Stimulated activated CD8-positive, alpha-beta memory T cell treated with anti-CD3 and anti-CD28 coated beads, Interleukin-4, amount 100 ng/mL, for 1 hour (primary cell): Measurements from ENCODE around the gene EPS8L2.

Experiments used
- DNase-seq, 2 donors: peaks; one replicate each; pipeline ENCODE4 v3.0.0-alpha.2; 2020; ENCODE audit warnings: low read depth in 2 of 2, low spot score in 1 of 2

EPS8L2 gene

DNA sequence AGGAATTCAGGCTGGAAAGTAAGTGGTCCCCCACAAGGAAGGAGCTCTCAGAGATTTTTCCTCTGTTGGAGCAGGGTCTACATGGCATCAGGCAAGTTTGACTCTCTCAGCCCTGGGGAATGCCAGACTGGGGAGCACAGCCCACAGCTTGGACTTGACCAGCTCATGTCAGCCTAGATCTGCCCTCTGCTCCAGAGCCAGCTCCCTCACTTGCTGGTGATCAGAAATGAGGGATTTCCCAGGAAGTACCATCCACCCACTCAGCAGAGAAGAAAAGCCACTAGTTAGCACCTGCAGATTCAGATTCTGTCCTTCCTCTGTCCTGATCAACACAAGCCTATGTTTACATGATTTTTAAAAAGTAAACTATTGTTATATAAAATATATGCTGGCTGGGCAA is 54.2 kb downstream of the EPS8L2 start:
- no peak for DNase-seq

DNA sequence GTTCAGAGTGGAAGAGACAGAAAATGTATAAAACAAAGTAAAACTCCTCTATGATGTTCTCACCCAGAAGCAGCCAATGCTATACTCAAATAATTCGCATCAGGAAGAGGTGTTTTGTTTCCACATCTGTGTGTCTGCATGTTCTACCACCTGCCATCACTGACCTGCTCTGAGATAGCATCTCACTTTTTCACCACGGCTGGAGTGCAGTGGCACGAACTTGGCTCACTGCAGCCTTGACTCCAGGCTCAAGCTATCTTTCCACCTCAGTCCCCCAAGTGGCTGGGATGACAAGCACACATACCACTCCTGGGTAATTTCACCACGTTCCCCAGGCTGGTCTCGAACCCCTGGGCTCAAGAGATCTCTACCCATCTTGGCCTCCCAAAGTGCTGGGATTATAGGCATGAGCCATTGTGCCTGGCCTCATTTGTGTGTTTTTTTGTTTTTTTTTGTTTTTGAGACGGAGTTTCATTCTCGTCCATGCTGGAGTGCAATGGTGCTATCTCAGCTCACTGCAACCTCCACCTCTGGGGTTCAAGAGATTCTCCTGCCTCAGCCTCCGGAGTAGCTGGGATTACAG is 55.6 kb downstream of the EPS8L2 start:
- no peak for DNase-seq

DNA sequence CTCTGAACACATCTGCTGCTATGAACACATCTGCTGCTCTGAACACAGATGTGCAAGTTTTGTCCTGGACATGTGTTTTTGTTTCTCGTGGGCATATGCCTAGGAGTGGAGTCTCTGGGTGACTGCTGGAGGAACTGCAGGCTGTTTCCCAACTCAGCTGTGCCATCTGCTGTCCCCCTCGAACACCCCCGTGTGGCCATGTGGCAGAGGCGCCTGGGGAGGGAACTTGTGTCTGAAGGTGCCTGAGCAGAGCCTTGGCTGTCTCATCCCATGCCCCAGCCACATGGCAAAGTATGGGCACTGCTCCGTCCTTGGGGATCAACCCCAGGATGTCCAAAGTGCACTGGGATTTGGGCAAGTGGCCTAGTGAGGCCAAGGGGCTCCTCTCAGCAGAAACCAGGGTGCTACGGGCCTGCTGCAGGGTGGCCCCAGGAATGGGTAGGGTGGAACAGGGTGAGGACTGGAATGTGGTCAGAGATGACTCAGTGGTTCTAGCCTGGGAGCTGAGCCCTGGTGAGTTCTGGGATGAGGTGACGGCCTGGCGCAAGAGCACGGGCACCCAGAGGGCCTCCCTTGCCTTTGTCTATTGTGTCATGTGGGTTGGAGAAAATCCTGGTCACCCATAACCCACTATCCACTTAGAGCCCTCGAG is 56.5 kb downstream of the EPS8L2 start:
- DNase-seq: no peak

DNA sequence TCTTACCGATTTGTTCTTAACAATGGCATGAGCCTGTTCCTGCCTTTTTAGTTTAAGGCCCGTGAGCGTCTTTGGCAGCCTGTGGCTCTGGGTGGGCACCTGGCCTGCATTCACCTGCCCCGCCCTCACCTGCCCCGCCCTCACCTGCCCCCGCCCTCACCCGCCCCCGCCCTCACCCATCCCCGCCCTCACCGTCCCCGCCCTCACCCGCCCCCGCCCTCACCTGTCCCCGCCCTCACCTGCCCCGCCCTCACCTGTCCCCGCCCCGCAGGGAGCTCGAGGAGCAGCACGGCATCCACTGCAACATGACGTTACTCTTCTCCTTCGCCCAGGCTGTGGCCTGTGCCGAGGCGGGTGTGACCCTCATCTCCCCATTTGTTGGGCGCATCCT is 57.0 kb downstream of the EPS8L2 start:
- DNase-seq: no peak

DNA sequence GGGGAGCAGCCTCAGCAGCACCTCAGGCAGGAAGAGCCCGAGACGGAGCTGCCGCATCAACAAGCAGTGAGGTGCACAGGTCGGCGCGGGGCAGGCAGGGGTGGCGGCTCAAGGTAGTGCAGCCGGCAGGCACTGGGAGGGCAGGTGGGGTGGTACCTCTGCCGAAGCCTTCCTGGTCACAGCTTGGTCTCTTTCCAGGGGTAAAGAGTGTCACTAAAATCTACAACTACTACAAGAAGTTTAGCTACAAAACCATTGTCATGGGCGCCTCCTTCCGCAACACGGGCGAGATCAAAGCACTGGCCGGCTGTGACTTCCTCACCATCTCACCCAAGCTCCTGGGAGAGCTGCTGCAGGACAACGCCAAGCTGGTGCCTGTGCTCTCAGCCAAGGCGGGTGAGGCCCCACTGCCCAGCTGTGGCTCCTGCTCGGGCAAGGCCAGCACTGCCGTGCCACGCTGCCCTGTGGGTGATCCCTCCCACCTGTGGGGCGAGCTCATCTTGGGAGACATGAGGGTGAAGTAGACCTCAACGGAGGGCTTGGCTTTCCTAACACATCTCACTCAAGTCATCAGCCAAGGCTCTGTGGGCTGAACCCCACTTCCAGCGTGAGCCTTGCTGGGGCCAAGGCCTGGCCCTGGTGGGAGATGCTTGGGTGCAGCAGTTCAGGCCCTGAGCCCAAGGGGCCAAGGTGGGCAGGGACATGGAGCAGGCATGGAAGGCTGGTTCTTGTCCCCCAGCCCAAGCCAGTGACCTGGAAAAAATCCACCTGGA is 57.7 kb downstream of the EPS8L2 start:
- DNase-seq: no peak

DNA sequence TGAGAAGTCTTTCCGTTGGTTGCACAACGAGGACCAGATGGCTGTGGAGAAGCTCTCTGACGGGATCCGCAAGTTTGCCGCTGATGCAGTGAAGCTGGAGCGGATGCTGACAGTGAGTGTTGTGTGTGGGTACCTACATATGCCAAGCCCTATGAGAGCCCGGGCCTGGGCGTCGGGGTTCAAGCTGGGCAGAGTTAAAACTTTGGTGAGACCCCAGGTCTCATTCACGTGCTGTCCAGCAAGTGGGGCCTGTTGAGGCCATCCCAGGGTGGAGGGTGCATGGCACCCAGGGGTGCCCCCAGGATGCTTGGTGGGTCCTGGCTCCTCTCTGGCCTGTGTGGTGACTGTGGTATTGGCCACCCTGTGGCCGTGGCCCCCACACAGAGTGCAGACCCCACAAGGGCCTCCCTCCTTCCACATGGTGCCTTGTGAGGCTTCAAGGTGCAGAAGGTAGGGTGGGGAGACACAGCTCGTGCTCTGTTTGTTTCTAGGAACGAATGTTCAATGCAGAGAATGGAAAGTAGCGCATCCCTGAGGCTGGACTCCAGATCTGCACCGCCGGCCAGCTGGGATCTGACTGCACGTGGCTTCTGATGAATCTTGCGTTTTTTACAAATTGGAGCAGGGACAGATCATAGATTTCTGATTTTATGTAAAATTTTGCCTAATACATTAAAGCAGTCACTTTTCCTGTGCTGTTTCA is 58.4 kb downstream of the EPS8L2 start:
- DNase-seq: no peak

DNA sequence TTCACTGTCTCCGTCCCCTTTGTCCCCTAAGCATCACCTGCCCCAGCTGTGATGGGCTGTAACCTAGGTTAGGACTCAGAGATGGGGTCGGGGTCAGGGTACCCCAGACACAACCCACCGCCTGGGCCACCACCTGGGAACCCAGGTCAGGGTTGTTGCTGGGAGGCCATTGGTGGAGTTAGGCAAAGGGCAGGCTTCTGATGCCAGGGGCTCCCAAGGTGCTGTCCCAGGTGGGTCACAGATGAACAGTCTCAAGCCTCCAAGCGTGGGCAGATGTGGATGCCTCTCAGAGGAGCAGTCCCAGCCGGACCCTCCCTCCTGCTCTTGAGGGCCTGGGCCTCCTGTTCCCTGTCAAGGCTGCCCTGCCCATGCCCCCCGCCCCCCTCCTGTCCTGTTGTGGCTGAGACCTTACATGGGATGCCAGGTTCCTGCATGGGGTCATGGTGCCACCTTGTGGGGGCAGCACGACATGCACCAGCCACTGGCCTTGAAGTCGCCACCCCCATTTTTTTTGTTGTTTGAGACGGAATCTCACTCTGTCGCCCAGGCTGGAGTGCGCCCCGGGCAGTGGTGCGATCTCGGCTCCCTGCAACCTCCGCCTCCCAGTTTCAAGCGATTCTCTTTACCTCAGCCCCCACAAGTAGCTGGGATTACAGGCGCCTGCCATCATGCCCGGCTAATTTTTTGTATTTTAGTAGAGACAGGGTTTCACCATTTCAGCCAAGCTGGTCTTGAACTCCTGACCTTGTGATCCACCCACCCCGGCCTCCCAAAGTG is 59.2 kb downstream of the EPS8L2 start:
- DNase-seq: peak; percentile 41 to 44

DNA sequence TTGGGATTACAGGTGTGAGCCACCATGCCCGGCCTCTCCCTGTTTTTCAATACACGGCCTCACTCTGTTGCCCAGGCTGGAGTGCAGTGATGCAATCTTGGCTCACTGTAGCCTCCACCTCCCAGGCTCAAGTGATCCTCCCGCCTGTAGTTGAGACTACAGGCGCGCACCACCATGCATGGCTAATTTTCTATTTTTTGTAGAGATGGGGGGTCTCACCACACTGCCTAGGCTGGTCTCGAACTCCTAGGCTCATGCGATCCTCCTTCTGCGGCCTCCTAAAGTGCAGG is 59.7 kb downstream of the EPS8L2 start:
- no peak for DNase-seq

DNA sequence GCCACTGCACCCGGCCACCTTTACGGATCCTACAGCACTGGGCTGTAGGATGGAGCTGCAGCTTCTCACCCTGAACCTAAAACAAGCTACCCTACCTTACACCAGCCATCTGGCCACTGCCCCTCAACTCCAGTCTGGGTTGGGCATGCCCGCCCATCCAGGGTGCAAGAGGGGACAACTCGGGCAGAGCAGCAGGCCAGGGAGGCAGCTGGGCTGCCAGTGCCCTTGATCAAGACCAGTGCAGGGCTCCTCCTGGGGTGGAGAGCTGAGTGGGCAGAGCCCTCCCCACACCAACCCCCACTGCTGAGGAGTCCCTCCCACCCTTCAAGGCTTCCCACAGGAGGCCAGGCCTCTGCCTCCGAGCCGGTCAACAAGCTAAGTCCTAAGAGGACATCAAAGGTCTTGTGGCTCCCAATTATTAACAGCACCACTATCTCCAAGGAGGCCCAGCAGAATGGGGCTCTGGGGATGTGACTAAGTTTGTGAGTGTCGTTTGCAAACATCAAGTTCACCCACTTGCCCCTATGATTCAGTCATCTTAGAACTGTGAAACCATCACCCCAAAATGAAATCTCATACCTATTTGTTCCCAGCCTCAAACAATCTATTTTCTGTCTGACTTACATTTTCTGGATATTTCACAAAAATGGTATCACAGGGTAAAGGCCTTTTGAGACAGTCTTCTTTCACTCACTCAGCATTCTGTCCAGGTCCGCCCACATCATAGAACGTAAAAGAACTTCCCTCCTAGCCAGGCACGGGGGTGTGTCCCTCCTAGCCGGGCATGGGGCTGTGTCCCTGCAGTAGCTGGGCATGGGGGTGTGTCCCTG is 60.3 kb downstream of the EPS8L2 start:
- DNase-seq: no peak

DNA sequence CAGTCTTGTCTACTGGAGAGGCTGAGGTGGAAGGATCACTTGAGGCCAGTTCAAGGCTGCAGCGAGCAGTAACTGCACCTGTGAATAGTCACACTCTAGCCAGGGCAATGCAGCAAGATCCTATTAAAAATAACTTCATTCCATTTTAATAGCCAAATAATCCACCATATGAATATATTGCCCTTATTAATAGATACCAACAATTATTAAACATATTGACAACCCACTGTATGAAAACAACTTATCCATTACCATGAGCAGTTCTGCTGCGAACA is 60.8 kb downstream of the EPS8L2 start:
- no peak for DNase-seq

DNA sequence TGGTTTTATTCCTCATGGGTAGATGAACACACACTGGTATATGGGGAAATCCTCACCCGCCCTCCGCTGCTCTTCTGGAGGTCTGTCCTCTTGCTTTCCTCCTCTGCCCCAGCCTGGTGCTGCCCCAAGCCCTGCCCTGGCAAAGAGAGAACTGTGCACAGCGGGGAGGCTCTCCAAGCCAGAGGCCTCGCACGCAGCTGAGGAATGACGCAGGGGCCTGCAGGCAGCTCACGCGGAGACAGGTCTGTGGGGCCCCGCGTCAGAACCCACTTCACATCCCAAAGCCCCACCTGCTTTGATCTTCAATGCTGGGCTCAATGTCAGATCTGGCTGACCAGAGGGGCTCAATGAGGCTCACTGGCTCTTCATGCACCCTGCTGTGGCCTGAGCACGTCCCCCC is 61.2 kb downstream of the EPS8L2 start:
- DNase-seq: no peak

DNA sequence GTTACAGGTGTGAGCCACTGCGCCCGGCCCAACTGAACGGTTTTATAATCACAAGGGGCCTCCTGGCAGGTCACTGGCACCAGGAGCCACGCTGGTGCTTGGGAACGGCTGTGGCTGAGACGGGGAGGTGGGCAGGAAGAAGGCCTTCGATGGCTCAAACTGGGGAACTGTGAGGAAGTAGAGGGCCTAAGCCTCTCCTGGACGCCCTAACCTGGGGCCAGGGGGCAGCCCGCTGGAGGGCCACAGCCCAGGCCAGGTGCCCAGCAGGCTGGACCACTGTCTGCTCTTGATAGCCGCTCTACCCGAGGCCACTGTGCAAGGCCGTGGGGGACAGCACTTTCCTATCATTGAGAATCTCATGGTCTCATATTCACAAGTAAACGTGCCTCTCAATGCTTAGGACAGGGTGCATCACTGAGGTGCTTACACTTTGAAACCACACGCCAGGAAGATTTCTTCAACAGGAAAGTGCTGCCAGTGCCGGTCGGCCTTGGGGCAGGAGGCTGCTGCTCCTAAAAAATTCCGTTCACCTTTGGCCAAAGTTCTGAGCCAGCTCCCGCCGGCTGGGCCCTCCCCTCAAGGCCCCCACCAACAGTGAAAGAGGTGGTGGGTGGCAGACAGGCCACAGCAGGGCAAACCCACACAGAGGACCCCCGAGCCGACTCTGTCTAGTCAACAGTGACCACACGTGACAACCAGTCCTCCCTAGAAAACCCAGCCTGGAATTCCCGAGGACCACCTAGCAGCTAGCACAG is 64.0 kb downstream of the EPS8L2 start:
- no peak for DNase-seq

DNA sequence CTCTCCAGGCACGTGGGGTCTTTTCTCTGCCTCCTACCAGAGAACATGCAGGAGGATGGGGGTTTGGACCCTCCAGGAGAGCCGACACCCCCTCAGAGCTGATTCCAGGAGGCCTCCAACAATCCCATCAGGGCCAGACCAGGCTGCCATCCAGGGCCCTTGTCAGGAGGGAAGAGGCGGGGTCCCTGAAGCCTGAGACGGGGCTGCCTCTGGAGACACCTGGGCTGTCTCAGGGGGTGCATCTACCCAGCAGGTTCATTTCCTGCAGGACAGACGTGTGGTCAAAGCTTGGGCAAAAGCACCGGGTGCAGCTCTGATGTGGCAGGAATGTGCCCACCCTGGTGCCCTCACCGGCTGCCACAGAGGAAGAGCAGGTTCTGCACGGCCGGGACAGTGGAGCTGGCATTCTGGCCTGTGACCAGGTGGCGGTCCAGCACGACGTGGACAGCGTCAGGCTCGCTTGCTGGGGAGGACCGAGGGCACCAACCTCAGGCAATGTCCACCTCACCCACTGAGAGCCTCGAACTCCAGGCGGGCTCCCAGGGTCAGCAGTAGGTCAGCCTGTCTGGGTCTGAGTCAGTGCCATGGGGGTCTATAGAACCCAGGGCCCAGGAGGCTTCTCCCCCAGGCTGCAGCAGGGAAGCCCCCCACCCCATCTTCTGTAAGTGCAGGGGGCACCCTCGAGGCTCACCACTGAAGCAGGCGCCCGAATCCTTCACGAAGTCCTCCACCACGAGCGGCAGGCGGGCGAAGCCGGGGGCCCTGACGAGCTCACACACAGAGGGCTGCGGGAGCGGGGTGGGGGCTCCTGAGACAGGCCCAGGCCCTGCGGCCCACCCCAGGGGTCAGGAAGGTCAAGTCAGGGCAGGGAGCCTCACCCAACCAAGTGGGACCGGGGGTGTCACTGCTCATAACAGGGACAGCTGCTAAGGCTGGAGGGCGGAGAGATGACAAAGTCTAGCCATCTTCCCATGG is 64.9 kb downstream of the EPS8L2 start:
- no peak for DNase-seq

DNA sequence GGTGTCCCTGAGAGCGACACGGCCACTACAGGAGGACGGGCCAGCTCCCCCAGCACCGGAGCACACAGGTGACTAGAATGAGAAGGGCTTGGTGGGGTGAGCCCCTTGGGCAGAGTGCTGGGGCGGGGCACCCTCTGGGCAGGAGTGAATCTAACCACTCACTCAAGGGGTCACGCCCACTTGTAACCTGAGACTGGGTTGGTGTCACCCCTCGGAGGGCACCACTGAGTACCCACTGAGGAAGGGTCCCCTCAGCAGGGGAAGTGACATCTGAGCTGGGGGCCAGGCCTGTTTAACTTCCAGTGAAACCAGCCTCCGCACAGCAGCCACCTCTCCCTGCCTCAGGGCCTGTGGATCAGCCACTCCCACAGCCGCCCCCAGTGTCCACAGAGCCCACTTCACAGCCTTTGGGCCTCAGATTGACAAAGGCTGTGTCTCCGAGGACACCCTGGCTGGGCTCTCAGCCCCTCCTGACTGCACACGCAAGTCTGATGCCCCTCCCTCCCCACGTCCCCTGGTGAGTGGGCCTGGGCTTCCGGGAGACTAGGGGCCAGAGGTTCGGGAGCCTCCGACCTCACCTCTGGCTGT is 65.7 kb downstream of the EPS8L2 start:
- no peak for DNase-seq

DNA sequence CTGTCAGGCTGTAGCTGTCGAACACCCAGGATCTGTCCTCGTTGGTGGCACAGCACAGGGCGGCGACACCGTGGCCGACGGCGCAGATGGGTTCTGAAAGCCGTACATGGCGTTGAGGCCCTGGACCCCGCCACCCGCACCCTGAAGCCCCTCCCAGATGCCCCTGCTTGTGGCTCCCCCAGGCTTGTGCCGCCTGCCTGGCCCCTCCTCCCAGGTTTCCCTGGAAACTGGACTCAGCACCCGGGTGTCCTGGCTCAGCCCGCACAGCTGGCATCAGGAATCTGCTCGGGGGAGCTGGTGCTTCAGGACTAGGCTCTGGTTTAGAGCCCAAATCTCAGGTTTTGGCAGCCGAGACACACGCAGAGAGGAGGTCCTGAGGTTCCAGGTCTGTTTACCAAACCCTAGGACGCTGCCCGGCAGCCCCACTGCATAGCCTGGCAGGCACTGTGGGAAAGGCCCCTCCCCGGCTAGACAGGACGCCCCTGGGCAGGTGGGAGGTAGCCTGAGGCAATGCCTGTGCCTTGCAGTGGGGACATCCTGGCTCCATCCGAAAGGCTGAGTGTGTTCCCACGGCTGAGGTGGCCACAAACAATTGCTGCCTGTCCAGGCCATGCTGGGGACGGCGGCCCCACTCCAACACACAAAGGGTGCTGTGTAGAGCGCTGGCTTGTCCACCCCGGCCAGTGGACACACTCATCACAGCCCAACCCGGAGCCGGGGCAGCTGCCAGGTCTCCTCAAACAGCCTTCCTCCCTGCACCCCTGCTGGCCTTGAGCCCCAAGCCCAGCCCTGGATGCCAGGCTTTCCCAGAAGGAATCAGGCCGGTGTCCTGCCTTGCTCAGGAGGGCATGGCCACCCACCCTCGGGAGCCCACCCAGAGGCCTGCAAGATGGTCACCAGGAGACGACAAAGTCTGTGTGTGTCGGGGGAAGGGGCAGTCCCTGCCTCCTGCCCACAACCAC is 66.7 kb downstream of the EPS8L2 start:
- DNase-seq: no peak

DNA sequence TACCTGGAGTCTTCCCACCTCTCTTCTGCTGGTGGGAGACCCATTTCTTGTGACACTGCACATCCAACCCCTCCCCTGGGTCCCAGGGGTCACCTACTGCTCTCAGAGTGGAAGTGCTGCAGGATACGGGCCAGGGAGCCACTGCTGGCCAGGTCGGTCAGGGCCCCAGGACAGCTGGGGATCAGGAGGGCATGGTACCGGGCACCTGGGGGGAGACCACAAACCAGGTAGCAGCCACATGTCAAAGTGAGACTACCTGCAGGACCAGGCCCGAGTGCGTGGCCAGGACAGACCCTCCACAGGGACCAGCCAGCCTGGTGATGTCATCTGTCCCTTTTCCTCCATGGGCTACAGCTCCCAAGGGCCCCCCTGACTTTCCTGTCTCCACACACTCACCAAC is 67.4 kb downstream of the EPS8L2 start:
- DNase-seq: no peak

DNA sequence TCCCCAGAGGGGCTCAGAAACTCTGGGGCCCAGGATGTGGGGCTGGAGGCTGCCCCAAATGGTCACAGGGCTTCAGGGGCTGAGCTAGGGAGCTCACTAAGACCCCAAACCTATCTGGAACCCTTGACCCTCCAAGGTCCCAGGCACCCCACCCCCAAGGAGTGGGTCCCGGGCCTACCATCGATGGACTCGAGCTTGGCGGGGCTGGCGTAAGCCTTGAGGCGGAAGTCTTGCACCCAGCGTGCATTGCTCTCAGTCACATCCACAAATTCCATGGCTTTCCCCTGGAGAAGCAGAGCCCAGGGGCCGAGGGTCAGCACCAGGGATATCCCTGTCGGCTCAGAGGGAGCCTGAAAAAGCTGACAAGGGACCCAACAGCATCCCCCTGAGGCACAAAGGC is 67.8 kb downstream of the EPS8L2 start:
- no peak for DNase-seq
